ENCODE data around the gene RNU5D-1. TPM values are rescaled to one million over a fixed set of nuclear protein-coding genes. Genes with fewer than 3 reads are reported as not detected.
"Not testable (repeated sequence)": the region's sequence is repeated elsewhere in the genome, so short reads cannot be mapped to it uniquely, and the experiment has no call there.

Gene RNU5D-1
- total RNA-seq, 1 experiment from 2014 or later: not detected

DNA sequence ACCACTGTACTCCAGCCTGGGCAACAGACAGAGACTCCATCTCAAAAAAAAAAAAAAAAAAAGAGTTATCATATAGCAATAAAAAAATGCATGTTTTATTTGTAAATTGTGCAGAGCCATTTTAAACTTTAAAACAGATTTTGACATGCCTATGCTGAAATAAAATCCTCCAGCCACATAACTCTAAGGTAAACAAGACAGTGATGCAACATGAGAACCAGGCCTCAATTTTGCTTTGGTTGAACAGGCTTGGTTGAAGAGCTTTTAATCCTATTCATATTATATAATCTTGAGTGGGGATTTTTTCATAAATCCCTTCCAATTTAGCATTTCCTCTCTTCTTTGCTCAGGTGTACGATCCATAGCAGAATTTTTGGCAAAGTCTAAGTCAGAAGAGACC is 30.4 kb downstream of the RNU5D-1 start:
- DNase-seq (ENCODE audit: low read depth): no peak

DNA sequence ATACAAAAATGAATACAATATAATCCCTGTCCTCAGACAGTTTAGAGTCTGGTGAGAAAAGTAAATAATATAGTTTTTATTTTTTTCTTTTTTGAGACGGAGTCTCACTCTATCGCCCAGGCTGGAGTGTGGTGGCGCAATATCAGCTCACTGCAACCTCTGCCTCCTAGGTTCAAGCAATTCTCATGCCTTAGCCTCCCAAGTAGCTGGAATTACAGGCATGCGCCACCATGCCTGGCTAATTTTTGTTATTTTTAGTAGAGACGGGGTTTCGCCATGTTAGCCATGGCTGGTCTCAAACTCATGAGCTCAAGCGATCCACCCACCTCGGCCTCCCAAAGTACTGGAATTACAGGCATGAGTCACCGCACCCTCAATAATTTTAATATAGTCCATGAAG is 31.6 kb downstream of the RNU5D-1 start:
- DNase-seq (ENCODE audit: low read depth): not testable (repeated sequence)

DNA sequence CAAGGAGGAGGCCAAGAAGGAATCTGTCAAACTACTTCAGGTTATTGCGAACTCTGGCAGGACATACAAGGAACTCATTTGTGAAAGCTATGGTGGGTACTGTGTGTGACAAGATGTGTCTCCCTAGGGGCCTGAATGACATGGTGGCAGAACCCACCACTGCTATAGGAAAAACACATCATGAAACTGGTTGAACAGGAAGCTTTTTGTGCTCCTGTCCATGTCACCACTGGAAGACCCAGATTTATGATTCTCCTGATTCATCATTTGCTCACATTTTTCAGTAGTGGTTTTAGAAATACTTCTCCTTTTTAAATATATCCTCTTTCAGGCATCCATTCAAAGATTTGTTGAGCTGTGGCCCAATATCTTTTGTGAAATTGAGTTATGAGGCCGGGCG is 32.8 kb downstream of the RNU5D-1 start:
- no peak for DNase-seq (ENCODE audit: low read depth)

DNA sequence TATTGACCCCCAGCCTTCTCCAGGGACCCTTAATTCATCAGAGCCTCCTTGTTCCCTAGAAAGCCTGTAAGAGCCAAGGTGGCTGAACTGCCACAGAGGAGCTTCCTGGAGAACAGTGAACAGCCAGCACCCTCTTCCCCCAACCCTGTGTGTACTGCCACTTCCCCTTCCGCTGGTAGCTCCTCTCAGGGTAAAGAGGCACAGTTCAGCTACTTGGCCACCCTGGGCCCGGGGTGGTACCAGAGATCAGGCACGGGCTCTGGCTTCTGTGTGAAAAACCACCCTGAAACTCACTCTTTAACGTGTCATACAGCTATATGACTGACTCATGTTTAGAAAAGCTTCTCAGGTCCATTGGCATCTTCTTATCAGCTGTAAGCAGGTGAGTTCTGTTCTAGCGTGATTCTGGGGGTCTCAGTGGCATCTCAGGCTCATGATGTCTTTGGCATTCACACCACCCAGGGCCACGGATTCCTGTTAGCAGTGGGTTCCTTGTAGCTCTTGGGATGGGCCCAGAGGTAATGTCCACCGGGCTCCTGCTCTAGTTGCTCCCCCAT is 34.1 kb downstream of the RNU5D-1 start:
- no peak for DNase-seq (ENCODE audit: low read depth)

DNA sequence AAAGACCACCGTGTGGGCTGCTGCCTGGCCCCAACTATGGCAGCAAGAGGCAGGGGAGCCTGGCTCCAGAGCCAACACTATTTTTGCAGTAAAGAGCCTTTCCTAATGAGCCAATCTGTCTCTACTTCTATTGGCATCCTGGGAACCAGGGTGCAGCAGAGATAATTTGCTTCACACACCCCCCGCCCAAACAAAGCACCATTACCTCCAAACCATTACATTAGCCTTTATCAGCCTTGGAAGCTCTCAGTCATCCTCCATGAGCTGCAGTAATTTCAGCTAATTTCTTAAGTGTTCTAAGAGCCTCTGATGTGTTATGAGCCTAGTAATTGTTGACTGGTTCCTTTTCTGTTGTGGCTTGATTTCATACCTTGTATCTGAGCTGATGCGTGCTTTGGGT is 34.9 kb downstream of the RNU5D-1 start:
- no peak for DNase-seq (ENCODE audit: low read depth)

DNA sequence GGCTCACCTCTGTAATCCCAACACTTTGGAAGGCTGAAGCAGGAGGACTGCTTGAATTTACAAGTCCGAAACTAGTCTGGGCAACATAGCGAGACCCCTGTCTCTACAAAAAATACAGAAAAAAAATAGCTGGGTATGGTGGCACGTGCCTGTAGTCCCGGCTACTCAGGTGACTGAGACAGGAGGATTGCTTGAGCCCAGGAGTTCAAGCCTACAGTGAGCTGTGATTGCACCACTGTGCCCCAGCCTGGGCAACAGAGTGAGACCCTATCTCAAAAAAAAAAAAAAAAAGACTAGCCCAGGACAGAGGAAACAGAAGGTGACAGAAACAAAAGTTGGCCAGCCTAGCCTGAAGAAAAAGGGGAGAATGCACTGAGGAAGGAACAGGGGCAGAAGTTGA is 35.3 kb downstream of the RNU5D-1 start:
- DNase-seq (ENCODE audit: low read depth): no peak

DNA sequence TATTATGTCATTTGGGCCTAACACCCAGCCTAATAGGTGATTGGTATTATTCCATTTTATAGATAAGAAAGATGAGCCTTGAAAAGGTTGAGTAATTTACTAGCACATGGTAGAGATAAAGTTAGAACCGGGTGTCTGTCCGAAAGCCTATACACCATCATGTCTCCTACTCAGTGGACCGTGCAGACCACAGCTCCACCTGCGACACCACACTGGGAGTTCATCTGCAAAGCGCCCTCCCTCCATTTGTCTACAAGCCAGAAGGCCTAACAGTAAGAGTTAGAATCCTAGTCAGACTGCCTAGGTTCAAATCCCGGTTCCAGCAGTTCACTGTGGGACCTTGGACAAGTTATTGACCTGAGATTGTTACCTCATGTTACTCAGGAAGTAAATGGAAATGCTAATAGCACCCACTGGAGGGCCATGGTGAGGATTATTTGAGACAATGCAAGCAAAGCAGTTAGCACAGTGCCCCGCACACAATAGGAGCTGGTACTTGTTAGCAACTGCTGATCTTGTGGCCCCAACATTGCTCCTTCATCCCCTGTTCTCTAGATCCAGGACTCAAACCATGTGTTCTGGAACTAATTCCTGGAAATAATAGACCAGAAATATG is 36.0 kb downstream of the RNU5D-1 start:
- DNase-seq (ENCODE audit: low read depth): no peak

DNA sequence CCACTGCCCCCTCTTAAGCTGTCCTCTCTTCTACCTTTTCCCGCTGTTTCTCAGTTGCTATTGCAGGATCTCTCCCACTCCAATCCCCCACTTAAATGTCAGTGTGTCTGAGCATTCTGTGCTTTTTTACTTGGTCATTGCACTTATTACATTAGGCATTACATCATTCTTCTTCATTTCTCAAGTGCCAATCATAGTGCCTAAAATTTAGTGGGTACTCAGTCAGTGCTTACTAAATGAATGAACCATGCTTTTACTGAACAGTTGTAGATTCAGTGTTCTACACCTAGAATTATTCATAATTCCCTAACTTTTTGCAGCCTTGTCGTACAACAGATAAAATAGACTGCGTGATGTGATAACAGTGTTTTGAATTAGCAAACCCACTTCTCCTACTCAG is 37.1 kb downstream of the RNU5D-1 start:
- DNase-seq (ENCODE audit: low read depth): no peak

DNA sequence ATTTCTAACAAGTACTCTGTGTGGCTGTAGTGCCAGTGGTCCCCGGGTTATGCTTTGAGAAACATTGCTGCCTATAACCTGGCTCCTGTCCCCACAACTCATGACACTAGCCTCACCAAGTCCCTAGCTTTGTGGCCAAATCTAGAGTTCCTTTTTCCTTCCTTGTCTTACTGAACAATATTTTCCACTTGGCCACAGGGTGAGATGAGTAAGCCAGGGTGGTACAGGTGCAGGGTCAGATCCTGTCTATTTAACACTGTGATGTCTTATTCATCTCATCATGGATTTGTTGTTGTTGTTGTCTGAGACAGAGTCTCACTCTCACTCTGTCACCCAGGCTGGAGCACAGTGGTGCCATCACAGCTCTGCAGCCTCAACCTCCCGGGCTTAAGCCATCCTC is 37.8 kb downstream of the RNU5D-1 start:
- no peak for DNase-seq (ENCODE audit: low read depth)

DNA sequence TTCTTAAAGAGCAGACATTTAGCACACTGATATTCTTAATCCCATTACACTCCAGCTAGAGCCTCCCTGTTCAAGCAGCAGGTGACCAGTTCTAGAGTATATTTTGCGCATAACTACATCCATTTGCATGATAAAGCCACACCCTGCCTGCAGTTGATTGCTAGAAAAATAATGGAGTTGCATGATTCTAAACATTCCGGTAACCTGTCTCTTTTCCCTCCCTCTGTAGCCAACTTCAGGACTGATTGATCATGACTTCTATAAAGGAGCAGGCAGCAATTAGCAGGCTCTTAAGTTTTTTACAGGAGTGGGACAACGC is 41.6 kb downstream of the RNU5D-1 start:
- no peak for DNase-seq (ENCODE audit: low read depth)

DNA sequence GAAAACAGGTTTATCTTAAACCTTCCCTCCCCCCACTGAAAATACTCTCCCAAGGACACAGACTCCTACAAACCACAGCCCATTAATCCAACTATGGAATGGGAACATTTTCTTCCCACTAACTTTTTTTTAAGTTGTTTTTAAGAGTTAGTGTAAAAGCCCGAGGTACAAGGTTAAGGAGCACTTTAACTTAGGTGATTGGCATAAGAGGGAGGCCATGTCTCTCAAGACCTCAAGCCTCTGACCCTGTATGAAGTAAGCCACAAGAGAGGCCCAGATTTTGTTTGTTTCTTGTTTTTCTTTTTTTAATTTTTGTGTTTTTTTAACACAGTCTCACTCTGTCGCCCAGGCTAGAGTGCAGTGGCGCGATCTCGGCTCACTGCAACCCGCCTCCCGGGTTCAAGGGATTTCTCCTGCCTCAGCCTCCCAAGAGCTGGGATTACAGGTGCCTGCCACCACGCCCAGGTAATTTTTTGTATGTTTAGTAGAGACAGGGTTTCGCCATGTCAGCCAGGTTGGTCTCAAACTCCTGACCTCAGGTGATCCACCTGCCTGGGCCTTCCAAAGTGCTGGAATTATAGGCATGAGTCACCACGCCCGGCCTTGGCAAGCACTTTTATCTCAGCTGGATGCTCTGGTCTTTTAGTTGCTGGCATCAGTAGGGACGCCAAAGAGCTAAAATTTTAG is 42.1 kb downstream of the RNU5D-1 start:
- no peak for DNase-seq (ENCODE audit: low read depth)

DNA sequence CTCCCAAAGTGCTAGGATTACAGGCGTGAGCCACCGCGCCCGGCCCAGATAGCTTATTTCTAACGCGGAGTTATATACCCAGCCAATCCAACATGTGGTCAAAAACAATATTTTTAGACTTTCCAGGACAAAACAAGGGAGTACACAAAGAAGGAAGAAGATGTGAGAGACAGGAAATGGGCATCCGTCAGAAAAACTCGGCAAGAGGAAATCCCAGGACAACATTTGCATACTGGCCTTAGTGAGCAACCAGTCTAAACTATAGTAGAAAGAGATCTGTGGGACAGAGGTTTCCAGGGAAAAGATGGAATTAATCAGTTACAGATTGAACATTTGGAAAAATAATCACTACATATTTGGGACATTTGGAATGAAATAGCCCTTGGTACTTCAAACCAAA is 45.1 kb downstream of the RNU5D-1 start:
- DNase-seq (ENCODE audit: low read depth): no peak

DNA sequence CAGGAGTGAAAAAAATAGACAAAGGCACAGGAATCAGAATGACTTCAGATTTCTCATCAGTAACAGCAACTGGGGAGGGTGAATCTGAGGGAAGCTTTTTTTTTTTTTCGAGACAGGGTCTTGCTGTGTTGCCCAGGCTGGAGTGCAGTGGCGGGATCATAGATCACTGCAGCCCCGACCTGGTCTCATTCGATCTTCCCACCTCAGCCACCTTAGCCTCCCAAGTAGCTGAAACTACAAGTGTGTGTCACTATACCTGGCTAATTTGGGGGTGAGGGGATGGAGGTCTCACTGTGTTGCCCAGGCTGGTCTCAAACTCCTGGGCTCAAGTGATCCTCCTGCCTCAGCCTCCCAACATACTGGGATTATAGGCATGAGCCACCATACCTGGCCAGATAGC is 45.8 kb downstream of the RNU5D-1 start:
- DNase-seq (ENCODE audit: low read depth): no peak

DNA sequence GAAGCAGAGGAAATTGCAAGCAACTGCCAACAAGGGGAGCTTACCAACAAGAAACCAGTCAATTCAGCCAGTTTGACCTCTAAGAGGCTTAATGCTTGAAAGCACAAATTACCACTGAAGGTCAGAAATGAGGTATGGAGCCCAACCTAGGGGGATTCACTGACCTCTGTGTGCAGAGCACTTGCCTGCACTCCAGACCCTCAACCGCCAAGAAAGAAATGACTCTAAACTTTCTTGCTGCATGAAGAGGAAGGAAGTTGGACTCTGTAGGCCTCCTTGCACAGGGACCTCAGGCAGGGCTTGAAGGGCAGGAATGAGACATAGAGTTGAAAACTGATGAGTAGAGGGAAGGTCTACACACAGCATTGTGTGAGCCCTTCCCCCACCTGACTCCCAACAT is 46.4 kb downstream of the RNU5D-1 start:
- DNase-seq (ENCODE audit: low read depth): no peak

DNA sequence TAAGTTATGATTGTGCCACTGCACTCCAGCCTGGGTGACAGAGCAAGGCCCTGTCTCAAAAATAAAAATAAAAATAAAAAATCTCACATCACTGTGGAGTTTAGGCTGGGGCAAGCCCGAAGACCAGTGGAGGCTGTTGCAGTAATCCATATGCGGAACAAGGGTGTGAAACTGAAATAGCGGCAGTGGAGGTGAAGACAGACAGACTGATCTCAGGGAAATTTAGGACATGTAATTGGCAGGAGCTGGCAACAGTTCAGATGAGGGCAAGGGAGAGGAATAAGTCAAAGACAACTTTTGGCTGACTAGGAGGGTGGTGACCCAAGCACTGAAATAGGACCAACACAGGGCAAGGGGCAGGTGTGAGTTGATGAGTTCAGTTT is 48.1 kb downstream of the RNU5D-1 start:
- no peak for DNase-seq (ENCODE audit: low read depth)

DNA sequence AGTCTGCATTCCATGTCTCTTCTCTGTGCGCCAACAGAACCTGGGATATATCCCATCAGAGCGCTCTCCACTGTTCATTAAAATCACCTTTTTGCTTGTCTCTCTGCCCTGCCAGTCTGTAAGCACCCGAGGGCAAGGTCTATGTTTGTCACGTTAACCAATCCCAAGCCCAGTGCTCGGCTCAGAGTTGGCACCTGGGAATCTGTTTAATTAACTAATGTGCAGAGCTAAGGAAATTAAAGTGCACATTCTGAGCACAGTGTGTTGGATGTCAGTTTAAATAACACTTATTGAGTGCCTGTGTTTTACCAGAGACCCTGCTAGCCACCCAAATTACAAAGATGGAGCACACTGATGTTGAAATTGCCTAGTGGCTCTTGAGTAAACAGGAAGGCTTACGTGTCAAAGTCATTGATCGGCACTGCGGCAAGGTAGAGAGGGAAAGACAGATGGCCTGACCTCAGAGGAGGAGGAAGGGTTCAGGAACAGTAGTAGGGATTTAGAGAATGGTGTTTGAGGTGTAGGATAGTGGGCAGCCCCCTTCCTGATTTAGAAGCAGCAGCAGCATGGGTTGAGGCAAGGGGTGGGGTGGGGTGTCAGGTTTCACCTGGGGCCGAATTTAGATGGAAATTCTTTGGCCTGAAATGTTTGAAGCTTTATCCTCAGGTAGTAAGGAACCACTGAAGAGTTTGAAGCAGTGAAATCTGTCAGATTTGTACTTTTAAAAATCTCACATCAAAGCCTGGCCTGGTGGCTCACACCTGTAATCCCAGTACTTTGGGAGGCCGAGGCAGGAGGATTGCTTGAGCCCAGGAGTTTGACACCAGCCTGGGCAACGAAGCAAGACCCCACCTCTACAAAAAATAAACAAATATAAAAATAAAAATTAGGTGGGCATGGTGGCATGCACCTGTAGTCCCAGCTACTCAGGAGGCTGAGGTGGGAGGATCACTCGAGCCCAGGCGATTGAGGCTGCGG is 48.8 kb downstream of the RNU5D-1 start:
- no peak for DNase-seq (ENCODE audit: low read depth)

Other genes starting within 250 kb of the RNU5D-1 start
- 5.5 and 8.2 TPM in 2 replicates for gene TMEM53, start 56.7 kb downstream of the RNU5D-1 start, total RNA-seq (2014; rRNA removed; shearing (Covaris generic))
- gene ARMH1, start 56.5 kb downstream of the RNU5D-1 start, total RNA-seq (2014; rRNA removed; shearing (Covaris generic)): not detected in 2 replicates
- gene KIF2C, start 8.7 kb upstream of the RNU5D-1 start, total RNA-seq (2014; rRNA removed; shearing (Covaris generic)): 110 and 117 TPM in 2 replicates
- 2,762 and 2,795 TPM in 2 replicates for gene RPS8, start 44.4 kb upstream of the RNU5D-1 start, total RNA-seq (2014; rRNA removed; shearing (Covaris generic))
- gene BEST4, start 57.0 kb upstream of the RNU5D-1 start, total RNA-seq (2014; rRNA removed; shearing (Covaris generic)): not detected in 2 replicates
- 6.6 and 8.5 TPM in 2 replicates for gene PLK3, start 69.2 kb upstream of the RNU5D-1 start, total RNA-seq (2014; rRNA removed; shearing (Covaris generic))
- not detected in 2 replicates for gene DYNLT4, start 76.2 kb upstream of the RNU5D-1 start, total RNA-seq (2014; rRNA removed; shearing (Covaris generic))
- 0.03 and 0.29 TPM in 2 replicates for gene BTBD19, start 77.4 kb upstream of the RNU5D-1 start, total RNA-seq (2014; rRNA removed; shearing (Covaris generic))
- 0.11 TPM in 1 of 2 replicates, not detected in the other for gene PTCH2, start 112.1 kb upstream of the RNU5D-1 start, total RNA-seq (2014; rRNA removed; shearing (Covaris generic))

All from Daoy (cell line).